GM12864 (cell line): ENCODE measurements around the gene RBMS1.

Source experiments
- DNase-seq: peaks from one replicate; pipeline ENCODE4 v3.0.0-alpha.2; 2011; ENCODE audit warnings: low read depth
- H3K4me3 ChIP-seq: 2 replicates; pipeline ENCODE4 v1.5.1; 2011; ENCODE audit warnings: mild to moderate bottlenecking, low read depth, low read length, control low read depth
- CTCF ChIP-seq: IDR thresholded peaks from 2 replicates; pipeline ENCODE4 v1.5.1; 2011; ENCODE audit warnings: low read depth, mild to moderate bottlenecking, moderate library complexity, low read length, control low read depth, inconsistent platforms; ENCODE audit errors: missing control alignments

The RBMS1 gene

GRCh38 chr2:160465406-160465805 is 28.2 kb downstream of the RBMS1 start:
- no peak for DNase-seq
- no peak overlapping the region for H3K4me3 ChIP-seq
- TF ChIP-seq CTCF: no peak

- no peak for TF ChIP-seq CTCF
- H3K4me3 ChIP-seq: no peak overlapping the region
- no peak for DNase-seq
Observed at GRCh38 chr2:160465002-160465401, 28.6 kb downstream of the RBMS1 start.

- no peak overlapping the region for H3K4me3 ChIP-seq
- TF ChIP-seq CTCF: no peak
- no peak for DNase-seq
Observed at GRCh38 chr2:160464017-160464416, 29.6 kb downstream of the RBMS1 start.

GRCh38 chr2:160463245-160463644 is 30.4 kb downstream of the RBMS1 start:
- no peak overlapping the region for H3K4me3 ChIP-seq
- no peak for TF ChIP-seq CTCF
- no peak for DNase-seq

GRCh38 chr2:160460333-160460731 is 33.3 kb downstream of the RBMS1 start:
- no peak for DNase-seq
- TF ChIP-seq CTCF: no peak
- no peak overlapping the region for H3K4me3 ChIP-seq

GRCh38 chr2:160459538-160460332 is 33.9 kb downstream of the RBMS1 start:
- TF ChIP-seq CTCF: no peak
- H3K4me3 ChIP-seq: no peak overlapping the region
- DNase-seq: no peak
